H9 (cell line): ENCODE data around the gene SOS1. TPM values are rescaled to one million over a fixed set of nuclear protein-coding genes. Genes with fewer than 3 reads are reported as not detected.

Experiments
- DNase-seq: peaks from one replicate; pipeline ENCODE4 v3.0.0-alpha.2; 2017
- H2AFZ ChIP-seq: one replicate; pipeline ENCODE4 v1.6.1; 2013; ENCODE audit warnings: mild to moderate bottlenecking, low read length, control low read depth, moderate library complexity
- H2AK5ac ChIP-seq: 2 replicates; pipeline ENCODE4 v1.6.1; 2013; ENCODE audit warnings: low read length, control low read depth, mixed read lengths; ENCODE audit not compliant: insufficient read length
- H2BK120ac ChIP-seq: one replicate; pipeline ENCODE4 v1.6.1; 2013; ENCODE audit warnings: low read depth, mild to moderate bottlenecking, low read length, control low read depth, inconsistent platforms; ENCODE audit not compliant: poor library complexity, severe bottlenecking
- H2BK12ac ChIP-seq: 2 replicates; pipeline ENCODE4 v1.6.1; 2013; ENCODE audit warnings: low read length, control low read depth, mixed read lengths, low read depth; ENCODE audit not compliant: insufficient read length
- H2BK15ac ChIP-seq: 2 replicates; pipeline ENCODE4 v1.6.1; 2013; ENCODE audit warnings: low read depth, low read length, control low read depth
- H2BK20ac ChIP-seq: one replicate; pipeline ENCODE4 v1.6.1; 2013; ENCODE audit warnings: low read depth, mild to moderate bottlenecking, low read length, control low read depth, inconsistent platforms; ENCODE audit not compliant: poor library complexity, severe bottlenecking
- H2BK5ac ChIP-seq: 2 replicates; pipeline ENCODE4 v1.6.1; 2013; ENCODE audit warnings: low read length, control low read depth, mixed read lengths; ENCODE audit not compliant: insufficient read length
- H3K14ac ChIP-seq: 2 replicates; pipeline ENCODE4 v1.6.1; 2013; ENCODE audit warnings: low read length, control low read depth; ENCODE audit not compliant: insufficient read depth
- H3K18ac ChIP-seq: 2 replicates; pipeline ENCODE4 v1.6.1; 2013; ENCODE audit warnings: low read depth, mild to moderate bottlenecking, mixed read lengths, low read length, control low read depth; ENCODE audit not compliant: insufficient read length
- H3K23ac ChIP-seq: 2 replicates; pipeline ENCODE4 v1.6.1; 2013; ENCODE audit warnings: low read length, control low read depth, mixed read lengths, low read depth; ENCODE audit not compliant: insufficient read length
- H3K23me2 ChIP-seq: 2 replicates; pipeline ENCODE4 v1.6.1; 2013; ENCODE audit warnings: low read depth, mild to moderate bottlenecking, mixed read lengths, low read length, control low read depth; ENCODE audit not compliant: insufficient read length, poor library complexity, severe bottlenecking
- H3K27ac ChIP-seq: 2 replicates; pipeline ENCODE4 v1.5.1; 2013; ENCODE audit warnings: low read length, control low read depth, mixed read lengths, low read depth; ENCODE audit not compliant: insufficient read length
- H3K27me3 ChIP-seq: 2 replicates; pipeline ENCODE4 v1.6.1; 2013; ENCODE audit warnings: low read length, control low read depth, inconsistent platforms; ENCODE audit not compliant: insufficient read depth
- H3K4ac ChIP-seq: 2 replicates; pipeline ENCODE4 v1.6.1; 2013; ENCODE audit warnings: low read depth, mild to moderate bottlenecking, control low read depth, inconsistent platforms, low read length, moderate library complexity
- H3K4me1 ChIP-seq: 2 replicates; pipeline ENCODE4 v1.6.1; 2013; ENCODE audit warnings: low read length, control low read depth, inconsistent platforms; ENCODE audit not compliant: insufficient read depth
- H3K4me2 ChIP-seq: 2 replicates; pipeline ENCODE4 v1.6.1; 2013; ENCODE audit warnings: low read length, control low read depth, mixed read lengths; ENCODE audit not compliant: insufficient read length, insufficient read depth
- H3K56ac ChIP-seq: 2 replicates; pipeline ENCODE4 v1.6.1; 2013; ENCODE audit warnings: low read depth, mild to moderate bottlenecking, mixed read lengths, low read length, control low read depth; ENCODE audit not compliant: insufficient read length
- H3K79me1 ChIP-seq: 2 replicates; pipeline ENCODE4 v1.6.1; 2013; ENCODE audit warnings: low read depth, mild to moderate bottlenecking, moderate library complexity, low read length, control low read depth, inconsistent platforms; ENCODE audit not compliant: insufficient read depth, poor library complexity, severe bottlenecking
- H3K79me2 ChIP-seq: 2 replicates; pipeline ENCODE4 v1.6.1; 2013; ENCODE audit warnings: low read length, control low read depth, inconsistent platforms; ENCODE audit not compliant: insufficient read depth
- H3K9ac ChIP-seq: 2 replicates; pipeline ENCODE4 v1.6.1; 2013; ENCODE audit warnings: low read length, control low read depth, mixed read lengths; ENCODE audit not compliant: insufficient read length; ENCODE audit errors: extremely low read depth
- H3K9me3 ChIP-seq: one replicate; pipeline ENCODE4 v1.6.1; 2013; ENCODE audit warnings: low read depth, low read length, inconsistent platforms; ENCODE audit not compliant: control insufficient read depth
- H3T11ph ChIP-seq: one replicate; pipeline ENCODE4 v1.6.1; 2013; ENCODE audit warnings: mild to moderate bottlenecking, low read length, control low read depth, inconsistent platforms
- H4K20me1 ChIP-seq: one replicate; pipeline ENCODE4 v1.6.1; 2013; ENCODE audit not compliant: control insufficient read depth, insufficient read length, insufficient read depth
- H4K5ac ChIP-seq: 2 replicates; pipeline ENCODE4 v1.6.1; 2013; ENCODE audit warnings: low read depth, mild to moderate bottlenecking, mixed read lengths, low read length, control low read depth; ENCODE audit not compliant: insufficient read length
- H4K8ac ChIP-seq: replicated peaks from 2 replicates; pipeline ENCODE4 v1.6.1; 2013; ENCODE audit warnings: low read length, control low read depth, mixed read lengths, low read depth; ENCODE audit not compliant: insufficient read length
- H4K91ac ChIP-seq: 2 replicates; pipeline ENCODE4 v1.6.1; 2013; ENCODE audit warnings: low read depth, mild to moderate bottlenecking, moderate library complexity, mixed read lengths, low read length, control low read depth; ENCODE audit not compliant: insufficient read length
- H3K27ac Mint-ChIP-seq, 3 experiments: 2 replicates in 2 of 3; 3 replicates in 1 of 3; pipeline ENCODE4 v1.8.0; 2020 to 2021; ENCODE audit warnings: mixed read lengths in 3 of 3, mild to moderate bottlenecking in 1 of 3, moderate library complexity in 1 of 3
- H3K27me3 Mint-ChIP-seq: 2 replicates; pipeline ENCODE4 v1.8.0; 2021; ENCODE audit warnings: low read depth, mild to moderate bottlenecking, moderate library complexity, mixed read lengths
- H3K36me3 Mint-ChIP-seq, 3 experiments: 2 replicates in 2 of 3; 3 replicates in 1 of 3; pipeline ENCODE4 v1.8.0; 2020 to 2021; ENCODE audit warnings: low read depth in 3 of 3, mixed read lengths in 3 of 3; ENCODE audit not compliant: insufficient read depth in 1 of 3
- H3K4me1 Mint-ChIP-seq, 2 experiments: 2 replicates each; pipeline ENCODE4 v1.8.0; 2020; ENCODE audit warnings: mixed read lengths in 2 of 2
- H3K4me3 Mint-ChIP-seq, 2 experiments: 2 replicates in 1 of 2; 3 replicates in 1 of 2; pipeline ENCODE4 v1.8.0; 2020 to 2021; ENCODE audit warnings: mild to moderate bottlenecking in 2 of 2, mixed read lengths in 2 of 2, moderate library complexity in 1 of 2
- H3K9me3 Mint-ChIP-seq, 2 experiments: 2 replicates in 1 of 2; 3 replicates in 1 of 2; pipeline ENCODE4 v1.8.0; 2020; ENCODE audit warnings: mild to moderate bottlenecking in 2 of 2, mixed read lengths in 2 of 2, moderate library complexity in 1 of 2
- CTCF ChIP-seq: fragments of 200-600 bp; sonication (generic); conservative IDR thresholded peaks from 3 replicates; pipeline ENCODE4 v1.8.0; 2021; ENCODE audit warnings: antibody characterized with exemption, mild to moderate bottlenecking
- WGBS: extraction: QIAGEN DNeasy Blood & Tissue Kit; methylation state at CpG from one replicate; pipeline ENCODE4 v1.1.7; 2013; ENCODE audit warnings: missing lambda C conversion rate, low lambda C conversion rate, mixed read lengths; ENCODE audit not compliant: insufficient read length; ENCODE audit errors: extremely low coverage; 5-methylcytosine and 5-hydroxymethylcytosine counted together
- total RNA-seq: library from RNA; stranded (reverse); gene quantifications from 2 replicates; pipeline ENCODE4 v1.2.1, GENCODE V29; 2021

Gene SOS1
- total RNA-seq, 1 experiment from 2014 or later, result 35.8 TPM

GRCh38 chr2:39142904-39143605 is 22.2 kb upstream of the SOS1 start:
- no peak overlapping the region for H2BK20ac ChIP-seq
- no peak overlapping the region for H3K4me3 Mint-ChIP-seq
- no peak overlapping the region for H2AFZ ChIP-seq
- no peaks in the 10 kb centered on the region for H3K79me1 ChIP-seq
- no peak for DNase-seq
- H4K20me1 ChIP-seq, result no peaks in the 10 kb centered on the region
- H3K27ac ChIP-seq, result no peak overlapping the region
- H3T11ph ChIP-seq, result no peak overlapping the region
- H2BK12ac ChIP-seq, result no peak overlapping the region
- no peak overlapping the region for H3K23ac ChIP-seq
- no peak overlapping the region for H2BK15ac ChIP-seq
- H3K4me1 ChIP-seq, result no peaks in the 10 kb centered on the region
- no peak overlapping the region for H4K91ac ChIP-seq
- H3K14ac ChIP-seq, result no peak overlapping the region
- no peak overlapping the region for H3K9ac ChIP-seq
- no peaks in the 10 kb centered on the region for H3K27me3 ChIP-seq
- H3K56ac ChIP-seq, result no peak overlapping the region
- no peak overlapping the region for H2AK5ac ChIP-seq
- no peaks in the 10 kb centered on the region for H3K27me3 Mint-ChIP-seq
- H2BK5ac ChIP-seq, result no peak overlapping the region
- no peak overlapping the region for H4K8ac ChIP-seq
- peaks cover 0 to 3% of the 10 kb centered on the region in 2 experiments; a peak in 1 of 5 replicates for H3K9me3 Mint-ChIP-seq
- WGBS, result no CpG with 5 or more reads among the region's 3 CpGs
- no peak overlapping the region for H4K5ac ChIP-seq
- H3K18ac ChIP-seq, result no peak overlapping the region
- no peak for TF ChIP-seq CTCF
- H3K27ac Mint-ChIP-seq, result peak overlapping the region in 1 of 3 experiments; percentile 31; a peak in 1 of 7 replicates
- H3K4ac ChIP-seq, result no peak overlapping the region
- H3K36me3 Mint-ChIP-seq, result no peaks in the 10 kb centered on the region
- no peak overlapping the region for H3K4me2 ChIP-seq
- no peaks in the 10 kb centered on the region for H3K9me3 ChIP-seq
- no peaks in the 10 kb centered on the region for H3K79me2 ChIP-seq
- H3K4me1 Mint-ChIP-seq, result peaks cover 20 to 23% of the 10 kb centered on the region in 2 experiments
- H2BK120ac ChIP-seq, result no peak overlapping the region
- H3K23me2 ChIP-seq, result no peaks in the 10 kb centered on the region
